Activated naive CD4-positive, alpha-beta T cell treated with anti-CD3 and anti-CD28 coated beads, Interleukin-2, amount 10 ng/mL, durations not matched to agents 7 days and 5 days (primary cell): ENCODE measurements around the gene MRPS14.
"Not testable (repeated sequence)": the region's sequence is repeated elsewhere in the genome, so short reads cannot be mapped to it uniquely, and the experiment has no call there.

Source experiments
- CTCF ChIA-PET: fragments of 350-600 bp; sonication (Branson Sonifier 250); formaldehyde crosslinking; loops from one replicate; lab custom pipeline; 2021; ENCODE audit warnings: antibody characterized with exemption; lab: Charles Lee
- DNase-seq: peaks from one replicate; pipeline ENCODE4 v3.0.0-alpha.2; 2020
- H3K27ac Mint-ChIP-seq: one replicate; pipeline ENCODE4 v1.8.0; 2021; ENCODE audit warnings: mild to moderate bottlenecking, moderate library complexity, mixed read lengths
- H3K27me3 Mint-ChIP-seq: one replicate; pipeline ENCODE4 v1.8.0; 2021; ENCODE audit warnings: mild to moderate bottlenecking, mixed read lengths
- H3K36me3 Mint-ChIP-seq: one replicate; pipeline ENCODE4 v1.8.0; 2021; ENCODE audit warnings: mixed read lengths
- H3K4me1 Mint-ChIP-seq: one replicate; pipeline ENCODE4 v1.8.0; 2021; ENCODE audit warnings: mixed read lengths
- H3K4me3 Mint-ChIP-seq: one replicate; pipeline ENCODE4 v1.8.0; 2021; ENCODE audit warnings: mild to moderate bottlenecking, moderate library complexity, mixed read lengths
- H3K9me3 Mint-ChIP-seq: one replicate; pipeline ENCODE4 v1.8.0; 2021; ENCODE audit warnings: mixed read lengths

MRPS14 gene

GRCh38 chr1:175023043-175023921 is at the start of gene MRPS14:
MRPS14 (minus strand) TSS chr1:175023425; CDS start chr1:175023408, 17 bp downstream.
- peaks cover 5% of the 10 kb centered on the region for H3K9me3 Mint-ChIP-seq
- CTCF ChIA-PET = interaction anchor here (0.9 to 3.1 kb wide), 4 partner anchors 23 to 128 kb away, joined by 3 to 16 read pairs (median 9); partner anchors contain the start of gene CACYBP
- H3K36me3 Mint-ChIP-seq = peaks cover 25% of the 10 kb centered on the region
- peaks cover 33% of the 10 kb centered on the region for H3K4me1 Mint-ChIP-seq
- peak within 1 kb of the TSS; percentile 83 for H3K4me3 Mint-ChIP-seq
- no peaks in the 10 kb centered on the region for H3K27me3 Mint-ChIP-seq
- peak; percentile 99 for DNase-seq
- H3K27ac Mint-ChIP-seq = peak within 1 kb of the TSS; percentile 87

- CTCF ChIA-PET = no interaction called here
- Mint-ChIP-seq H3K9me3 (no peaks in the 10 kb centered on the region), H3K4me3 (peak overlapping the region; percentile 1), H3K4me1 (peaks cover 20% of the 10 kb centered on the region), H3K36me3 (no peaks in the 10 kb centered on the region), H3K27me3 (peaks cover 53% of the 10 kb centered on the region), H3K27ac (no peak overlapping the region)
- DNase-seq = peak; percentile 46
Measured at GRCh38 chr1:175072099-175072951, 49.1 kb upstream of the MRPS14 start.

GRCh38 chr1:175071276-175071943 is 48.2 kb upstream of the MRPS14 start:
- peaks cover 57% of the 10 kb centered on the region for H3K27me3 Mint-ChIP-seq
- H3K4me3 Mint-ChIP-seq = no peak overlapping the region
- H3K27ac Mint-ChIP-seq = no peak overlapping the region
- no peaks in the 10 kb centered on the region for H3K9me3 Mint-ChIP-seq
- peaks cover 20% of the 10 kb centered on the region for H3K4me1 Mint-ChIP-seq
- no peak for DNase-seq
- H3K36me3 Mint-ChIP-seq = no peaks in the 10 kb centered on the region
- CTCF ChIA-PET = no interaction called here

- CTCF ChIA-PET = no interaction called here
- Mint-ChIP-seq H3K4me3 (no peak overlapping the region), H3K36me3 (no peaks in the 10 kb centered on the region), H3K27ac (no peak overlapping the region), H3K27me3 (peaks cover 57% of the 10 kb centered on the region), H3K4me1 (peaks cover 20% of the 10 kb centered on the region), H3K9me3 (no peaks in the 10 kb centered on the region)
- DNase-seq = no peak
Measured at GRCh38 chr1:175070818-175071217, 47.6 kb upstream of the MRPS14 start.

- Mint-ChIP-seq H3K36me3 (no peaks in the 10 kb centered on the region), H3K27ac (no peak within 1 kb of the TSS), H3K4me3 (no peak within 1 kb of the TSS), H3K27me3 (peaks cover 45% of the 10 kb centered on the region), H3K4me1 (peaks cover 16% of the 10 kb centered on the region), H3K9me3 (no peaks in the 10 kb centered on the region)
- DNase-seq = no peak
- CTCF ChIA-PET = interaction anchor here (0.7 to 1.2 kb wide), 2 partner anchors 38 to 816 kb away, joined by 3 read pairs; no protein-coding TSS in a partner anchor
Measured at GRCh38 chr1:175067362-175068106, 44.3 kb upstream of the MRPS14 start, which contains the start of gene TNN. TNN (plus strand) TSS chr1:175067833; CDS start chr1:175077419, 9,586 bp downstream.

- no peak for DNase-seq
- CTCF ChIA-PET = interaction anchor here (1.4 kb wide), 1 partner anchor 9 kb away, joined by 5 read pairs; no protein-coding TSS in a partner anchor
- Mint-ChIP-seq H3K9me3 (no peaks in the 10 kb centered on the region), H3K36me3 (no peaks in the 10 kb centered on the region), H3K27ac (no peak overlapping the region), H3K4me3 (no peak overlapping the region), H3K27me3 (peaks cover 25% of the 10 kb centered on the region), H3K4me1 (no peaks in the 10 kb centered on the region)
Measured at GRCh38 chr1:175062858-175063257, 39.6 kb upstream of the MRPS14 start.

GRCh38 chr1:175062339-175062738 is 39.1 kb upstream of the MRPS14 start:
- no peak overlapping the region for H3K27ac Mint-ChIP-seq
- H3K4me3 Mint-ChIP-seq = no peak overlapping the region
- no peaks in the 10 kb centered on the region for H3K9me3 Mint-ChIP-seq
- no peaks in the 10 kb centered on the region for H3K4me1 Mint-ChIP-seq
- H3K27me3 Mint-ChIP-seq = peaks cover 21% of the 10 kb centered on the region
- H3K36me3 Mint-ChIP-seq = no peaks in the 10 kb centered on the region
- CTCF ChIA-PET = interaction anchor here (1.4 kb wide), 1 partner anchor 9 kb away, joined by 5 read pairs; no protein-coding TSS in a partner anchor
- no peak for DNase-seq

- no peak for DNase-seq
- CTCF ChIA-PET = interaction anchor here (1.8 kb wide), 1 partner anchor 8 kb away, joined by 5 read pairs; no protein-coding TSS in a partner anchor
Measured at GRCh38 chr1:175054736-175055135, 31.5 kb upstream of the MRPS14 start.

GRCh38 chr1:175050992-175051391 is 27.8 kb upstream of the MRPS14 start:
- Mint-ChIP-seq H3K36me3 (no peaks in the 10 kb centered on the region), H3K27ac (no peak overlapping the region), H3K9me3 (no peaks in the 10 kb centered on the region), H3K4me1 (no peaks in the 10 kb centered on the region), H3K27me3 (peaks cover 22% of the 10 kb centered on the region), H3K4me3 (no peak overlapping the region)
- CTCF ChIA-PET = interaction anchor here (0.6 kb wide), 1 partner anchor 20 kb away, joined by 4 read pairs; no protein-coding TSS in a partner anchor
- no peak for DNase-seq

More at GRCh38 chr1:175054736-175055135, 31.5 kb upstream of the MRPS14 start:
- H3K27ac Mint-ChIP-seq = no peak overlapping the region
- H3K9me3 Mint-ChIP-seq = peaks cover 3% of the 10 kb centered on the region
- H3K4me1 Mint-ChIP-seq = no peaks in the 10 kb centered on the region
- H3K4me3 Mint-ChIP-seq = no peak overlapping the region
- H3K36me3 Mint-ChIP-seq = no peaks in the 10 kb centered on the region
- H3K27me3 Mint-ChIP-seq = peaks cover 14% of the 10 kb centered on the region

GRCh38 chr1:175045519-175045918 is 22.3 kb upstream of the MRPS14 start:
- DNase-seq = no peak
- H3K27ac Mint-ChIP-seq = no peak overlapping the region
- no peak overlapping the region for H3K4me3 Mint-ChIP-seq
- H3K27me3 Mint-ChIP-seq = peaks cover 19% of the 10 kb centered on the region
- CTCF ChIA-PET = interaction anchor here (0.6 to 1.1 kb wide), 2 partner anchors 80 to 543 kb away, joined by 3 read pairs; no protein-coding TSS in a partner anchor
- no peaks in the 10 kb centered on the region for H3K36me3 Mint-ChIP-seq
- no peaks in the 10 kb centered on the region for H3K9me3 Mint-ChIP-seq
- H3K4me1 Mint-ChIP-seq = no peaks in the 10 kb centered on the region

- no peaks in the 10 kb centered on the region for H3K4me1 Mint-ChIP-seq
- H3K9me3 Mint-ChIP-seq = no peaks in the 10 kb centered on the region
- no peak overlapping the region for H3K4me3 Mint-ChIP-seq
- CTCF ChIA-PET = interaction anchor here (0.6 to 1.1 kb wide), 3 partner anchors 80 to 543 kb away, joined by 3 to 4 read pairs (median 3); no protein-coding TSS in a partner anchor
- H3K36me3 Mint-ChIP-seq = no peaks in the 10 kb centered on the region
- DNase-seq = no peak
- H3K27ac Mint-ChIP-seq = no peak overlapping the region
- peaks cover 19% of the 10 kb centered on the region for H3K27me3 Mint-ChIP-seq
Measured at GRCh38 chr1:175045097-175045496, 21.9 kb upstream of the MRPS14 start.

GRCh38 chr1:175044591-175044990 is 21.4 kb upstream of the MRPS14 start:
- not testable (repeated sequence) for H3K27ac Mint-ChIP-seq, H3K4me1 Mint-ChIP-seq, H3K9me3 Mint-ChIP-seq, H3K4me3 Mint-ChIP-seq, DNase-seq, H3K36me3 Mint-ChIP-seq
- CTCF ChIA-PET = interaction anchor here (0.7 kb wide), 1 partner anchor 356 kb away, joined by 4 read pairs; no protein-coding TSS in a partner anchor
- peaks cover 22% of the 10 kb centered on the region for H3K27me3 Mint-ChIP-seq

GRCh38 chr1:175043824-175044223 is 20.6 kb upstream of the MRPS14 start:
- Mint-ChIP-seq H3K27ac (no peak overlapping the region), H3K4me3 (no peak overlapping the region), H3K36me3 (no peaks in the 10 kb centered on the region), H3K27me3 (peaks cover 18% of the 10 kb centered on the region), H3K9me3 (no peaks in the 10 kb centered on the region), H3K4me1 (no peaks in the 10 kb centered on the region)
- CTCF ChIA-PET = no interaction called here
- DNase-seq = no peak
